ENCODE results near the gene USP7.
A peak's percentile ranks its signal among the peaks of the same experiment; 100 is the strongest.
"Not testable (repeated sequence)": the region's sequence is repeated elsewhere in the genome, so short reads cannot be mapped to it uniquely, and the experiment has no call there.

The USP7 gene

DNA sequence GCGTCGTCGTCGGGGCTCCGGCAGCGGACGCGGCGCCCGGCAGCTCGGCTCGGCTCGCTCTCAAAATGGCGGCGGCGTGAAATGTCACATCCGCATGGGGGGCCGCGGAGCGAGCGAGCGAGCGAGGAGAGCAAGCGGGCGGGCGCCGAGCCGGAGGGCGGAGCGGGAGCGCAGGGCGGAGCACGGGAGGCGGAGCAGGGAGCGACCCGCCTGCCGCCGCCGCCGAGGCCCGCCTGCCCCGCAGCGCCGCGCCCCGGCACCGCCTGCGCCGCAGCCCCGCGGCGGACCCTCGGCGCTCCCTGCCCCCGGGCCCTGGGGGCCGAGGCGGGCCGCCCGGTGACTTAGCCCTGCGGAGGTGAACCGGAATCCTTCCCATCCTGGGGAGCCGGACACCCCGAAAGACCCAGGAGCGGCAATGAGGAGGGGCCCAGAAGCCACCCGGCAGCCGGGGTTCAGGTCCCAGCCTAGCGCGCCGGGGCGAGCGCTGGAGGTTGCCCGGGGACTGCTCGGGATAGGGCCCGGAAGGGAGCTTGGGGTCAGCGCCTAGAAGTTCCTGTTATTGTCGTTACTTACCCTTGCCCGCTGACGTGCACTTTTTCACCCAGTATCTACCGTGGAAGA is at the start of gene USP7:
USP7 (minus strand) TSS at position 86 of the 621 bp plus-strand sequence. CDS start 621 bp downstream, outside the sequence.
- DNase-seq = peak; percentile 68 to 86

DNA sequence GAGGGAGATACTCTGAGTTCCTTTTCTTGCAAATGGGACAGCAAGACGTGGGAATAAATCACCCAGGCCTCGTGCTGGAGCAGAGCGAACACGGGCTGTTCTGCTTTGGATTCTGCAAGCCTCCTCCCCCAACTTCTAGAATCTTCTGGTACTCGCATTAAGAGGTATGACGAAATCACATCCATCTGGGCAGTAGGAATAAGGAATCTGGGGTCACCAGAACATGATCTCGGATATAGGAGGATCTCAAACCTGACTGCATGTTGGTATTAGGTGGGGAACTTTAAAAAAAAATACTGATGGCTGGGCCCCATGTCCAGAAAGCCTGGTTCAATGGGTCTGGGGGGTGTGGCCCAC is 49.8 kb upstream of the USP7 start:
- DNase-seq = no peak

DNA sequence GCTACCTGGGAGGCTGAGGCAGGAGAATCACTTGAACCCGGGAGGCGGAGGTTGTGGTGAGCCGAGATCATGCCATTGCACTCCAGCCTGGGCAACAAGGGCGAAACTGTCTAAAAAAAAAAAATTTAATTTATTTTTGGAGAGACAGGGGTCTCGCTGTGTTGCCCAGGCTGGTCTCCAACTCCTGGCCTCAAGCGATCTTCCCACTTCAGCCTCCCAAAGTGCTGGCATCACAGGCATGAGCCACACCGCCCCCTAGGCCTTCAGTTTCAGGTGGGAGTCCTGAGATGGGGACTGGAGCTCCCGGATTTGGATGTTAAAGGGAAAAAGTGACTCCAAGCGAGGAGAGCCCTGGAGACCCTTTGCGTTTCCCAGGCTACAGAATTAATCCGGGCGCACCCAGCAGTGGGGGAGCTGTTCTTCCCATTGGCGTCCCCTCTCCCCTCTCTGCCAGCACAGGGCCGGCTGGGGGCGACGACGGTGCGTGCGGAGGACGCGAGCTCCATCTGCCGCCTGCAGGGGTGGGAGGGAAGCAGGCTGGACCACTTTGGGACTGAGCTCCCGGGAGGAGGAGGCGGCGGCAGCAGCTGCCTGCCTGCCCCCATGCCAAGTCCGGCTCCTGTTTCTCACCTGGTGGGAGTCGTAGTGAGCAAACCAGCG is 49.3 kb upstream of the USP7 start:
- no peak for DNase-seq

- DNase-seq = no peak
These were observed 48.6 kb upstream of the USP7 start for GRCh38 chr16:9012330-9012729.

DNA sequence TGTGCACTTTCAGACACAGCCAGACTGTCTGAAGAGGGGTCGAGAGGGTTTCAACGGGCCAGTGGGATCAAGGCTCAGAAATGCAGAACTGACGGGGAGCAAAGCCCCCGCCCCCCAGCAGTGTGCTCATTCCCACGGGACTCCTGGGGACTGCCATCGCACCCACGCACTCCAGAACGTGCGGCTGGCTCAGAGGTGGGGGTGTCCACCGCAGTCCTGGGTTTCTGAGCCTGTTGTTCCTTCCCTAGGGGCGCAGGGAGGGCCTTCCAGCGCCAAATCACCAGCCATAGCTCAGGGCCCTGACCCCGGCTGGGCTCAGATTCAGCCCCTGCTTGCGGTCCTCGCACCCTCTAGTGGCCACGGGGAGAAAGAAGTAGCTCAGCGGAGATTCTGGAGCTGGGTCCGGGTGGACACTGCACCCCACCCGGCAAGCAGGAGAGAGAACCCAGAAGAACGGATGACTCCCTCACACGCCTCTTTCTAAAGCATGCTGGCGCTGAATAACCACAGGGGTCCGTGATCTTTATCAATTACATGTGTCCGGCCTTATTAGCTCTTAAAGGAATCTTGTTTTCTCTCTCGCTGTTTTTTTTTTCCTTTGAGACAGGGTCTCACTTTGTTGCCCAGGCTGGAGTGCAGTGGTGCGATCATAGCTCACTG is 45.0 kb upstream of the USP7 start:
- peak; percentile 52 to 78 for DNase-seq

- no peak for DNase-seq
These were observed 43.6 kb upstream of the USP7 start for GRCh38 chr16:9007177-9007794.

DNA sequence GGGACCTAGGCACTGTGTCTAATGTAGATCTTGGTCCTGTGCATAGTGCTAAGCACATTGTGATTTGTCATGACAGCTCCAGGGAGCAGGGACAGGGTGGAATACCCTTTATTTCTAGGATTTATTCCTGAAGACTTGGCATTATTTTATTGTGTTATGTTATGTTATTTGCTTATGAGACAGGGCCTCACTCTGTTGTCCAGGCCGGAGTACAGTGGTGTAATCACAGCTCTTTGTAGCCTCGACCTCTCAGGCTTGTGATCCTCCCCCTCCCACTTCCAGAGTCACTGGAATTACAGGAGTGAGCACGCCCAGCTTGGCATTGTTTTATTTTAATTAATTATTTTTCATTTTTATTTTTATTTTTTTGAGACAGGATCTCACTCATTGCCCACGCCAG is 40.5 kb upstream of the USP7 start:
- DNase-seq = no peak

GRCh38 chr16:9003763-9004162 is 40.1 kb upstream of the USP7 start:
- DNase-seq = no peak

DNA sequence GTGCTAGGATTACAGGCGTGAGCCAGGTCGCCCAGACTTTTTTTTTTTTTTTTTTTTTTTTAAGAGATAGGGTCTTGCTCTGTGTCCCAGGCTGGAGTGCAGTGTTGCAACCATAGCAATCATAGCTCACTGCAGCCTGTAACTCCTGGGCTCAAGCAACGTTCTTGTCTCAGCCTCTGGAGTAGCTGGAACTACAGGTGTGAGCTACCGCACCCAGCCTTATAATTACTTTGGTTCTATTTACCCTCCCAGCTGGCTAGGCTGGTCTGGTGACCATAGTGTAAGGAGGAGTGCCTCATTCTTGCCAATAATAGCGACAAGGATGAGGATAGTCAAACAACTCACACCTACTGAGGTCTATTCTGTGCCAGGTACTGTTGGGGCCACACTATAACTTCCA is 39.6 kb upstream of the USP7 start:
- no peak for DNase-seq

- no peak for DNase-seq
These were observed 38.3 kb upstream of the USP7 start for GRCh38 chr16:9002042-9002441.

- no peak for DNase-seq
These were observed 37.0 kb upstream of the USP7 start for GRCh38 chr16:9000664-9001063.

GRCh38 chr16:8999800-9000199 is 36.1 kb upstream of the USP7 start:
- no peak for DNase-seq

- DNase-seq = no peak
These were observed 34.4 kb upstream of the USP7 start for GRCh38 chr16:8998108-8998507.

- no peak for DNase-seq
These were observed 33.2 kb upstream of the USP7 start for GRCh38 chr16:8996891-8997290.

- no peak for DNase-seq
These were observed 26.7 kb upstream of the USP7 start for GRCh38 chr16:8990445-8990844.

DNA sequence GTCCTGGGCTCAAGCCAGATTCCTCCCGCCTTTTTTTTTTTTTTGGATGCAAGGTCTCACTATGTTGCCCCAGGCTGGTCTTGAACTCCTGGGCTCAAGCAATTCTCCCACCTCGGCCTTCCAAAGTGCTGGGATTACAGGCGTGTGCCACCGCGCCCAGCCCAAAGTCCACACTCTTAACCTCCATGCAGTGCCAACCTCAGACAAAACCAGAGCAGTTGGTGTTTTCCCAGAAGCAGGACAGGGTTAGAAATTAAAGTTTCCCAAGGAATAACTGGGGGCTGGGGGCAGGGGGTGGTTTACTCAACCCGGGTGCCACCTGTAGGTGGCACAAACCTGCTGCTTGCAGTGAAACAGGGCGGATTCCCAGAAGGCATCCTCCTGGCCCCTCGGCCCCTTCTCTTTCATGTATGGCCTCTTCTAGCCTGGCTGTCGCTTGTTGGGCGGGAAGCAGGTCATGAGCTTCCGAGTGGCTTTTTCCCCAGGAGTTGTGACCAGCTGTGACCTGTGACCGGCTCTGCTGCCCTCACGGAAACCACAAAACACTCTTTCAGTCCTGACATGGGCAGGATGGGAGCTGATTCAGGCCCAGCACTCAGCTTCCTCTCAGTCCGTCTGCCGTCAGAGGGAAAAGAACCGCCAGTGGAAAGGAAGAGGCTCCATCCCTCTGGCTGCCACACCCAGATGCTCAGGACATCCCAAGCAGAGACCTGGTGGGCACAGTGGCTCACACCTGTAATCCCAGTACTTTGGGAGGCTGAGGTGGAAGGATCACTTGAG is 25.6 kb upstream of the USP7 start:
- no peak for DNase-seq

DNA sequence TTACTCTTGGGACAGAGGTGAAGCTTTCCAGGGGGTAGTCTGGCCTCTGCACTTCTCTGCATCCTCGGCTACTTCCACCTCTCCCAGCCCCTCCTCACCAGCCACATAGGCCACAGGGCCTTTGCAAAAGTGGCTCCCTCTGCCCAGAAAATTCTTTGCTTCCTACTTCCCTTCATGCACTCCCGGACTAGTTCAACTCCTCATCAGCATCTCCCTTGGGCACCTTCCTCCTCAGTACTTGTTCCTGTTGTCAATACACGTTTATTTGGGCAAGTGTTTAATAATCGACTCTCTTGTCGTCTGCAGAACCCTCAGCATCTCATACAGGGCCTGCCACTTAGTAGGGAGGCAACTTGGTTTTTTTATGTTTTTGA is 23.1 kb upstream of the USP7 start:
- DNase-seq = no peak

DNA sequence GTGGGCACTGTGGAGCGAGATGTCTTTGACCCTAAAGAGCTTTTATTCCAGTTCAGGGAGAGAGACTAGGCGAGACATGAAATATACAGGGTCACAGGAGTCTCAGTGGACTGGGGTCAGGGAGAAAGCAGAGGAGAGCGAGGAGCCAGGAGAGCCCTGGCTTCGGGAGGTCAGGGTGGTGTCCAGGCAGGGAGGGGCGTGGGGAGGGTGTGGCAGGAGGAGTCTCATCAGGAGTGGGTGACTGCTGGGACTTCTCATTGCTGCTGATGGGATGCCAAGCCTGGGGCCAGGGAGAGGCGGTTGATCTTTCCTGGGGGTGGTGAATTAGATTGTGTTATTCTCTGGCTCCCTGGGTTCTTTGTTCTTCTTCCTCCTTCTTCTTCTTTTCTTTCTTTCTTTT is 22.4 kb upstream of the USP7 start:
- no peak for DNase-seq

- DNase-seq = no peak
These were observed 19.1 kb upstream of the USP7 start for GRCh38 chr16:8982816-8983215.

GRCh38 chr16:8981901-8982300 is 18.2 kb upstream of the USP7 start:
- DNase-seq = not testable (repeated sequence)

DNA sequence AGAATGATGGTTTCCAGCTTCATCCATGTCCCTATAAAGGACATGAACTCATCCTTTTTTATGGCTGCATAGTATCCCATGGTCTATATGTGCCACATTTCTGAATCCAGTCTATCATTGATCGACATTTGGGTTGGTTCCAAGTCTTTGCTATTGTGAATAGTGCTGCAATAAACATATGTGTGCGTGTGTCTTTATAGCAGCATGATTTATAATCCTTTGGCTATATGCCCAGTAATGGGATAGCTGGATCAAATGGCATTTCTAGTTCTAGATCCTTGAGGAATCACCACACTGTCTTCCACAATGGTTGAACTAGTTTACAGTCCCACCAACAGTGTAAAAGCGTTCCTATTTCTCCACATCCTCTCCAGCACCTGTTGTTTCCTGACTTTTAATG is 12.5 kb upstream of the USP7 start:
- DNase-seq = not testable (repeated sequence)

GRCh38 chr16:8975039-8975438 is 11.3 kb upstream of the USP7 start:
- no peak for DNase-seq

GRCh38 chr16:8972843-8973586 is 9.3 kb upstream of the USP7 start:
- no peak for DNase-seq
